ENCODE data around the gene ZNF664. TPM values are rescaled to one million over a fixed set of nuclear protein-coding genes. Genes with fewer than 3 reads are reported as not detected.

Gene ZNF664
- total RNA-seq, 4 donors from 2014 or later = 58.5 to 76.4 (median 70.3) TPM

GRCh38 chr12:124053851-124054250 lies 80.8 kb downstream of the ZNF664 start:
- intact Hi-C loops (cut with DNase I) = loop anchor here (5.0 kb wide), 1 partner anchor 718 kb away; no protein-coding TSS in a partner anchor
- Histone ChIP-seq H3K36me3 (no peaks in the 10 kb centered on the region), H3K9me3 (no peaks in the 10 kb centered on the region), H3K4me3 (no peak overlapping the region), H3K4me1 (peaks cover 0 to 9% (median 8%) of the 10 kb centered on the region in 4 donors), H3K27me3 (no peaks in the 10 kb centered on the region), H3K27ac (replicated peaks in 1 of 4) (no peak overlapping the region)
- DNase-seq (ENCODE audit: extremely low spot score) = no peak
- WGBS = 6% methylated on average over 10 of the region's 10 CpGs
- no peak for TF ChIP-seq EP300 (IDR thresholded peaks at IDR 0.05)
- no peak for TF ChIP-seq POLR2A (IDR thresholded peaks at IDR 0.05; ENCODE audit: low read depth)
- TF ChIP-seq POLR2AphosphoS5 (IDR thresholded peaks at IDR 0.05) = peak in 1 of 2 donors; percentile 32
- peak; percentile 63 to 78 (median 64) for TF ChIP-seq CTCF (IDR thresholded peaks at IDR 0.05)

GRCh38 chr12:124055066-124055465 lies 82.1 kb downstream of the ZNF664 start:
- H3K9me3 ChIP-seq = no peaks in the 10 kb centered on the region
- TF ChIP-seq EP300 (IDR thresholded peaks at IDR 0.05) (no peak), POLR2A (IDR thresholded peaks at IDR 0.05; ENCODE audit: low read depth) (no peak), CTCF (IDR thresholded peaks at IDR 0.05) (no peak), POLR2AphosphoS5 (IDR thresholded peaks at IDR 0.05) (no peak)
- H3K36me3 ChIP-seq = no peaks in the 10 kb centered on the region
- peaks cover 0 to 9% (median 8%) of the 10 kb centered on the region in 4 donors for H3K4me1 ChIP-seq
- WGBS = 100% methylated on average over 1 of the region's 1 CpG
- intact Hi-C loops (cut with DNase I) = no loop called here
- no peak for DNase-seq (ENCODE audit: extremely low spot score)
- no peak overlapping the region for H3K27ac ChIP-seq (replicated peaks in 1 of 4)
- no peaks in the 10 kb centered on the region for H3K27me3 ChIP-seq
- no peak overlapping the region for H3K4me3 ChIP-seq

GRCh38 chr12:124057691-124058090 lies 84.7 kb downstream of the ZNF664 start:
- H3K27ac ChIP-seq (replicated peaks in 1 of 4) = no peak overlapping the region
- intact Hi-C loops (cut with DNase I) = no loop called here
- no peak for TF ChIP-seq POLR2A (IDR thresholded peaks at IDR 0.05; ENCODE audit: low read depth)
- TF ChIP-seq EP300 (IDR thresholded peaks at IDR 0.05) = no peak
- no peak for TF ChIP-seq CTCF (IDR thresholded peaks at IDR 0.05)
- TF ChIP-seq POLR2AphosphoS5 (IDR thresholded peaks at IDR 0.05) = no peak
- no peaks in the 10 kb centered on the region for H3K9me3 ChIP-seq
- H3K27me3 ChIP-seq = no peaks in the 10 kb centered on the region
- H3K36me3 ChIP-seq = no peaks in the 10 kb centered on the region
- no peak overlapping the region for H3K4me3 ChIP-seq
- DNase-seq (ENCODE audit: extremely low spot score) = no peak
- H3K4me1 ChIP-seq = peaks cover 0 to 9% (median 8%) of the 10 kb centered on the region in 4 donors
- WGBS = 91% methylated on average over 2 of the region's 2 CpGs

GRCh38 chr12:124059752-124060151 lies 86.7 kb downstream of the ZNF664 start:
- H3K4me3 ChIP-seq = no peak overlapping the region
- no peak overlapping the region for H3K27ac ChIP-seq (replicated peaks in 1 of 4)
- intact Hi-C loops (cut with DNase I) = no loop called here
- TF ChIP-seq POLR2AphosphoS5 (IDR thresholded peaks at IDR 0.05) = no peak
- no peak for TF ChIP-seq CTCF (IDR thresholded peaks at IDR 0.05)
- TF ChIP-seq POLR2A (IDR thresholded peaks at IDR 0.05; ENCODE audit: low read depth) = no peak
- H3K36me3 ChIP-seq = no peaks in the 10 kb centered on the region
- H3K27me3 ChIP-seq = no peaks in the 10 kb centered on the region
- no peaks in the 10 kb centered on the region for H3K4me1 ChIP-seq
- H3K9me3 ChIP-seq = no peaks in the 10 kb centered on the region
- no peak for DNase-seq (ENCODE audit: extremely low spot score)
- WGBS = 93% methylated on average over 3 of the region's 3 CpGs

Small RNA genes within 50 kb of the gene (small RNA-seq; reads per million reads assigned to genes)
- gene AC068790.4 (0 reads per million in 3 donors), gene AC068790.6 (0 reads per million in 3 donors)

Other genes starting within 250 kb of the ZNF664 start
- gene DNAH10, start 210.9 kb upstream of the ZNF664 start, total RNA-seq = 1 to 10 TPM in 1 of 4 donors, under 1 TPM in 1, not detected in 2; 0.06 to 1.3 TPM
- gene CCDC92, start 384 bp upstream of the ZNF664 start, total RNA-seq = 10 to 100 TPM; 42.2 to 66.3 (median 54.1) TPM